ENCODE results near the gene PRG3. TPM values are rescaled to one million over a fixed set of nuclear protein-coding genes. Genes with fewer than 3 reads are reported as not detected.

Gene PRG3
- not detected in 2 replicates for total RNA-seq

DNA sequence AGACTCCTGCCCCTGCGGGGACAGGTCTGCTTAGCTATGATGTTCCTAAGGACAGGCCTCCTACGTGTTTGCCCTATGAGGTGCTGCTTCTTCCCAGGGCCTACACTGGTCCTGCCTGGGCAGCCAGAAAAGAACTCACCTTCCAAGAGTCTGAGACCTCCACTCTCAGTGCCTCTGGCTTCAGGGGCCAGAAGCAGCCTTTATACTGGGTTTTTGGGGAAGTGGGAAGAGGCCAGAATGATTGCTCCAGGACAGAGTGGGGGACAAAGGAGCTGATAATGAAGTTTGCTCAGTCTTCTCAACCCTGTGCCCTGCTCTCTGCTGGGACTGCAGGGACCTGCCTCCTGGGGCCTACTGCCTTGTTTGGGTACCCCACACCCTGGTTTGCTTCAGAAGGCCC, at the start of gene PRG3:
TSS of gene PRG3 (minus strand) at position 176 of the 400 bp plus-strand sequence. CDS start 442 bp downstream, outside the sequence.

DNA sequence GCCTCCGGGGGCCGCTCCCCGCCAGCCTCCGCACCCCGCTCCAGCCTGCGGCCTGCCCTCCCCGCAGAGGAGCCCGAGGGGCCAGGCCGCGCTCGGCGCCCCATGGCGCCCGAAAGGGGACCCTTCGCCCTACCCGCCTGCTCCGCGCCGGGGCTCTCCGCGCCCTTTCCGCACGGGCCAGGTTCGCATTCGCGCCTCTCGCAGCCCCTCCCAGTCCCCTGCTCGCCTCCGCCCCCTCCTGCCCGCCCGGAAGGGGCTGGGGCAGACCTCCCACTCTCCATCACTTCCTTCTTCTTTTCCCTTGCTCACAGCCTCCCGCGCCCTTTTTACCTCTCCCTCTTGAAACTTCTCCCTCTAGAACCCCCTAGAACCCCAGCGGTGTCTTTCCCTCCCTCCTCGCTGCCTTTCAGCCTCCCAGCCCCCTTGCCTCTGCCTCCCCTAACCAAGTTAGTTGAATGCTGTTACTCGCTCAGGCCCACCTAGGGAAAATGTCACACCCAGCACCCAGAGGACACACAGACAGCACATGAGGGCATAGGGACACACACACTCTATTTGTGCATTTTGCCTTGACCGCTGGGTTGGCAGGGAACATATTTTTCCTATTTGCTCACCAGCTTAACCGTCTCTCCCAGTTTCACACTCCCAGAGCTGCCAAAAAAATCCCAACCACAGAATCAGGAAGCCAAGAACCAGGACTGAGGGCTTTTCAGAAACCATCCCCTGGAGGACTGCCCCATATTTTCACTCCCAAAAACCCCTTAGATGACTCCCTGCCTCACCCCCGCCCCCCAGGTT, 46.2 kb upstream of the PRG3 start, which contains the start of gene SLC43A3:
TSS of gene SLC43A3 (minus strand) at position 193 of the 798 bp plus-strand sequence. CDS start 949 bp downstream, outside the sequence.

GRCh38 chr11:57390535-57390934, 9.6 kb upstream of the PRG3 start, which contains the start of gene PRG2:
Gene PRG2 (minus strand): TSS chr11:57390650. CDS start chr11:57389944, 706 bp downstream.

DNA sequence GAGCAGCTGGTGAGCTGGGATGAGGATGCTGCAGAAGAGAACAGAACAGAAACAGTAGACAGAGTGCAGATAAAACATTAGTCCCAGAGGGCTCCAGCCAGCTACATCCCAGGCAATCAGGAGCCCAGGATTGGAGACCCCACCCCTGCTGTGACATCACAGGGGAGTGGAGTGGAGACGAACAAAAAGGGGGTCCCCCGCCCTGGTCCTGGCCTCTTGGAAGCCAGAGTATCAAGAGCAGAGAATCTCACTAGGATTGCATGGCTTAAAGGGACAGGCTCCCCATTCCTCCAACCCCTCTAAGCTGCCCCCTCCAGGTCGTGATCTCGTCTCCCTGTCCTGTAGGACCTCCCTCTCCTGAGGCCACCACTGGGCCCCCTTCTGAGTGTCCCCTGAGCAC, 42.8 kb downstream of the PRG3 start, which contains the start of gene P2RX3:
TSS of gene P2RX3 (plus strand) at position 211 of the 400 bp plus-strand sequence. CDS start 199 bp downstream, outside the sequence.

DNA sequence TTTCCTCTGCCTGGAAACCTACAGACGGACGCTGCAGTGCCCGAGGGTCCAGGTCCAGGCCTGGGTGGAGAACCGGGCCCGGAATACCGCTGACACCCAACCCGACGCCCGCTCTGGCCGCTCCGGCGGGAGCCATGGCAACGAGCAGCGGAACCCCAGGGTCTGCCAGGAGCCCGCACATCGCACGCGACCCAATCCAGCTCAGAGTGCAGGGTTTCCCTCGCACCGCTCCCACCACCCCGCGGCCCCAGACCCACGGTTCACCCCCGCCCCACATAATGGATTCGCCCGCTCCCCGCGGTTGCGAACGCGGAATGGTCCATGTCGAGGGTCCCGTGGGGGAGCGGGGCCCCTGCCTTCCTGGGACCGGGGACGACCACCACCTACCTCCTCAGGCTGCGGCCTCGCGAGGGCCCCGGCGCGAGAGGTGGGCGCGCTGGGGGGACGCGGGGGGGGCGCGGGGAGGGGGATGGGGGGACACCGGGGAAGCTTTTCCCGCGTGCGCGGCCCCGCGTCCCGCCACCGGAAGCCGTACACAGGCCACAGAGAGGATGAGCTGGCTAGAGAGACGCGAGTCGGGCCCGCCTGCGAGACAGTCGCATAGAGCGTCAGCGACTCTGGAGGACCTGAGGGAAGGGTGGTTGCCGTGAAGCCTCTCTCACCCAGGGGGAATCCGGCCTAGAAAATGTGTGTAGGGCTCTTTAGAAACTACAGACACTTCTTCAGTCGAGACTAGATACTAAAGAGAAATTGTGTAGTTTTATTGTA, 45.4 kb downstream of the PRG3 start, which contains the start of gene SSRP1:
TSS of gene SSRP1 (minus strand) at position 550 of the 768 bp plus-strand sequence. CDS start 771 bp downstream, outside the sequence.

Other genes with a start within 250 kb of the PRG3 start
- gene LRRC55, start 199.2 kb downstream of the PRG3 start, total RNA-seq: not detected in 2 replicates
- gene APLNR, start 143.9 kb downstream of the PRG3 start, total RNA-seq: not detected in 2 replicates
- gene TNKS1BP1, start 56.2 kb downstream of the PRG3 start, total RNA-seq: 189 and 200 TPM in 2 replicates
- 56.8 and 58.1 TPM in 2 replicates for gene SSRP1, start 45.3 kb downstream of the PRG3 start, total RNA-seq
- gene P2RX3, start 42.8 kb downstream of the PRG3 start, total RNA-seq: not detected in 2 replicates
- not detected in 2 replicates for gene PRG2, start 9.5 kb upstream of the PRG3 start, total RNA-seq
- gene SLC43A3, start 46.0 kb upstream of the PRG3 start, total RNA-seq: 32.4 and 54.8 TPM in 2 replicates
- gene RTN4RL2, start 79.4 kb upstream of the PRG3 start, total RNA-seq: 0.12 and 0.49 TPM in 2 replicates
- gene SLC43A1, start 134.6 kb upstream of the PRG3 start, total RNA-seq: 12.9 and 19.1 TPM in 2 replicates
- gene TIMM10, start 149.6 kb upstream of the PRG3 start, total RNA-seq: 10.5 and 12.3 TPM in 2 replicates
- gene SMTNL1, start 156.4 kb upstream of the PRG3 start, total RNA-seq: not detected in 2 replicates
- gene UBE2L6, start 186.5 kb upstream of the PRG3 start, total RNA-seq: 64.8 and 65.7 TPM in 2 replicates
- 22.2 and 24.5 TPM in 2 replicates for gene SERPING1, start 216.5 kb upstream of the PRG3 start, total RNA-seq

Data from hair follicle dermal papilla cell (primary cell).